ENCODE measurements around the gene RNF180. TPM values are rescaled to one million over a fixed set of nuclear protein-coding genes. Genes with fewer than 3 reads are reported as not detected.

RNF180 gene
- total RNA-seq, 4 donors from 2014 or later = 18.8 to 45.4 (median 30.9) TPM

GRCh38 chr5:64206653-64207052 lies 41.0 kb downstream of the RNF180 start:
- intact Hi-C loops (cut with DNase I; ENCODE audit: low total_unique reads) = loop anchor here (5.0 kb wide), 1 partner anchor 59 kb away; no protein-coding TSS in a partner anchor
- no peaks in the 10 kb centered on the region for H3K9me3 ChIP-seq

DNA sequence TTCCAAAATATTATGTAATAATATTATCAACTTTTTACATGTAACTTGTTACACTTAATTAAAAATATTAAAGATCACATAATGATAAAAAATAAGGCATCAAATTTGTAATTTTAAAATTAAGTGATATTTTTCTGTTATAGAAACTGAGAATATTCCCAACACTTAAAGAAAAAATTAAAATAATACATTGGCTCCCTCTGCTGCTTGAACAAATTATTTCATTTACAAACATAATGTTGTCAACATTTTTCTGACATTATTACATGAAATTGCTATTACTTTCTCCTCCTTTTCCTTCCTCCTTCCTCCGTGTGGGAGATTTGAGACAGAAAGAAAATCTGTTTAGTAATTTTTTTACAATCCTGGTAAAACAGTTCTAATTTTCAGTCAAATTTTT lies 42.3 kb downstream of the RNF180 start:
- Histone ChIP-seq H3K36me3 (no peaks in the 10 kb centered on the region), H3K9me3 (no peaks in the 10 kb centered on the region), H3K4me1 (no peaks in the 10 kb centered on the region), H3K27me3 (no peaks in the 10 kb centered on the region), H3K27ac (no peak overlapping the region), H3K4me3 (no peak overlapping the region)
- intact Hi-C loops (cut with DNase I; ENCODE audit: low total_unique reads) = loop anchor here (5.0 kb wide), 1 partner anchor 61 kb away; no protein-coding TSS in a partner anchor
- DNase-seq = no peak
- TF ChIP-seq POLR2A (IDR thresholded peaks at IDR 0.05) = no peak
- peak; percentile 28 to 35 (median 32) for TF ChIP-seq CTCF (IDR thresholded peaks at IDR 0.05)

More at GRCh38 chr5:64206653-64207052, 41.0 kb downstream of the RNF180 start:
- no peak for DNase-seq
- no peak for TF ChIP-seq POLR2A (IDR thresholded peaks at IDR 0.05)
- TF ChIP-seq CTCF (IDR thresholded peaks at IDR 0.05) = no peak
- H3K4me3 ChIP-seq = no peak overlapping the region
- no peaks in the 10 kb centered on the region for H3K36me3 ChIP-seq
- no peaks in the 10 kb centered on the region for H3K4me1 ChIP-seq
- H3K27me3 ChIP-seq = no peaks in the 10 kb centered on the region
- no peak overlapping the region for H3K27ac ChIP-seq

DNA sequence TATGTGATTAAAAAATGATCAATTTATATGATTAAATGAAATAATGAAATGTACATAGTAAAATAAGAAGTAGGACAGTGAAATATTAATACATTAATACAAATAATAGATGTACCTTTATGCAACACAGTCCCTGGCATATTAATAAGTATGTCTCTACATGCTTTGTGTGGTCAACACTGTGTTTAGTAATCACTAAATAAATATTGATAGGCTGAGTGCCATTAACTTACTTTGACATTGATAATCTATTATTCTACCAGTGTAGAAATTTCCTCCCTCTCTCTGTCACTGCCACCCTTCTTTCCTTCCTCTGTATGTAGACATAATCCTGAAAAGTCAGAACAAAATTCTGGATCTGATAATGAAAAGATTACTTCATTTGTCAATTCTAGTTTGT lies 43.7 kb downstream of the RNF180 start:
- H3K27me3 ChIP-seq = no peaks in the 10 kb centered on the region
- no peaks in the 10 kb centered on the region for H3K36me3 ChIP-seq
- intact Hi-C loops (cut with DNase I; ENCODE audit: low total_unique reads) = loop anchor here (5.0 kb wide), 1 partner anchor 62 kb away; no protein-coding TSS in a partner anchor
- no peak overlapping the region for H3K4me3 ChIP-seq
- H3K27ac ChIP-seq = no peak overlapping the region
- H3K4me1 ChIP-seq = no peaks in the 10 kb centered on the region
- TF ChIP-seq POLR2A (IDR thresholded peaks at IDR 0.05) (no peak), CTCF (IDR thresholded peaks at IDR 0.05) (no peak)
- no peak for DNase-seq
- no peaks in the 10 kb centered on the region for H3K9me3 ChIP-seq

- Histone ChIP-seq H3K4me3 (no peak overlapping the region), H3K27me3 (no peaks in the 10 kb centered on the region), H3K4me1 (no peaks in the 10 kb centered on the region), H3K9me3 (no peaks in the 10 kb centered on the region), H3K27ac (no peak overlapping the region), H3K36me3 (no peaks in the 10 kb centered on the region)
- TF ChIP-seq CTCF (IDR thresholded peaks at IDR 0.05) = no peak
- TF ChIP-seq POLR2A (IDR thresholded peaks at IDR 0.05) = no peak
- DNase-seq = no peak
- intact Hi-C loops (cut with DNase I; ENCODE audit: low total_unique reads) = no loop called here
Observed at GRCh38 chr5:64210866-64211265, 45.2 kb downstream of the RNF180 start.

DNA sequence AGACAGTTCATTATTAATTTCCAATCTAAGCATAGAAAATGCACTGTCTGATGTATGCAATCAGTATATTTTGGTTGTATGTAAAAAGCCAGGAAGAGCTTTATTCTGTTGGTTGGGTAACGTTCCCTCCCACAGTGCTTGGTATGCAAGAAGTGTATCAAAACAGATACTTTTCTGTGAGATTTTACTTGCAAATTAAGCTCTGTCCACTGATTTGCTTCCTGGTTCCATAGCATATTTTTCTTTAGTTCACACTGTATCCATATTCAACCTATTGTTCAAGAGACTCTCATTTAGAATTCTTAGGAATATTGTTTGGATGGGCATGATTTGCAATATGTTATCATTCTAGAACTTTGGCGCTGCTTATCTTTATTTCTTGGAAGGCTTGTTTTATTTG lies 47.4 kb downstream of the RNF180 start:
- H3K4me1 ChIP-seq = no peaks in the 10 kb centered on the region
- no peak overlapping the region for H3K27ac ChIP-seq
- no peak overlapping the region for H3K4me3 ChIP-seq
- H3K9me3 ChIP-seq = no peaks in the 10 kb centered on the region
- TF ChIP-seq POLR2A (IDR thresholded peaks at IDR 0.05) = no peak
- no peak for TF ChIP-seq CTCF (IDR thresholded peaks at IDR 0.05)
- no peaks in the 10 kb centered on the region for H3K36me3 ChIP-seq
- no peak for DNase-seq
- intact Hi-C loops (cut with DNase I; ENCODE audit: low total_unique reads) = no loop called here
- H3K27me3 ChIP-seq = no peaks in the 10 kb centered on the region
